Prostate gland (tissue), 2 donors: Measurements from ENCODE around the gene SND1.

ENCODE experiments used
- CTCF ChIP-seq, 4 experiments: fragments of 200-600 bp in 2 of 4; fragments of 450-650 bp in 2 of 4; sonication (generic) in 2 of 4; IDR thresholded peaks; 1 replicate in 3 of 4; 2 replicates in 1 of 4; pipeline ENCODE4 v1.5.1; 2016 to 2019; ENCODE audit warnings: antibody characterized with exemption in 4 of 4, mild to moderate bottlenecking in 2 of 4, moderate library complexity in 2 of 4
- POLR2AphosphoS5 ChIP-seq: sonication (generic); formaldehyde crosslinking; IDR thresholded peaks from one replicate; pipeline ENCODE4 v1.6.1; 2017; ENCODE audit warnings: antibody characterized with exemption

GRCh38 chr7:127776776-127777386 is 124.9 kb downstream of the SND1 start:
- TF ChIP-seq CTCF (IDR thresholded peaks at IDR 0.05) (no peak), POLR2AphosphoS5 (no peak)
